IPS DF 4.7 (cell line): ENCODE data around the gene SGTA.
"Not testable (repeated sequence)": the region's sequence is repeated elsewhere in the genome, so short reads cannot be mapped to it uniquely, and the experiment has no call there.

Source experiments
- DNase-seq: peaks from one replicate; pipeline ENCODE4 v3.0.0-alpha.2; 2013; ENCODE audit warnings: low spot score; ENCODE audit errors: extremely low read depth

SGTA gene, protein sequence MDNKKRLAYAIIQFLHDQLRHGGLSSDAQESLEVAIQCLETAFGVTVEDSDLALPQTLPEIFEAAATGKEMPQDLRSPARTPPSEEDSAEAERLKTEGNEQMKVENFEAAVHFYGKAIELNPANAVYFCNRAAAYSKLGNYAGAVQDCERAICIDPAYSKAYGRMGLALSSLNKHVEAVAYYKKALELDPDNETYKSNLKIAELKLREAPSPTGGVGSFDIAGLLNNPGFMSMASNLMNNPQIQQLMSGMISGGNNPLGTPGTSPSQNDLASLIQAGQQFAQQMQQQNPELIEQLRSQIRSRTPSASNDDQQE

DNA sequence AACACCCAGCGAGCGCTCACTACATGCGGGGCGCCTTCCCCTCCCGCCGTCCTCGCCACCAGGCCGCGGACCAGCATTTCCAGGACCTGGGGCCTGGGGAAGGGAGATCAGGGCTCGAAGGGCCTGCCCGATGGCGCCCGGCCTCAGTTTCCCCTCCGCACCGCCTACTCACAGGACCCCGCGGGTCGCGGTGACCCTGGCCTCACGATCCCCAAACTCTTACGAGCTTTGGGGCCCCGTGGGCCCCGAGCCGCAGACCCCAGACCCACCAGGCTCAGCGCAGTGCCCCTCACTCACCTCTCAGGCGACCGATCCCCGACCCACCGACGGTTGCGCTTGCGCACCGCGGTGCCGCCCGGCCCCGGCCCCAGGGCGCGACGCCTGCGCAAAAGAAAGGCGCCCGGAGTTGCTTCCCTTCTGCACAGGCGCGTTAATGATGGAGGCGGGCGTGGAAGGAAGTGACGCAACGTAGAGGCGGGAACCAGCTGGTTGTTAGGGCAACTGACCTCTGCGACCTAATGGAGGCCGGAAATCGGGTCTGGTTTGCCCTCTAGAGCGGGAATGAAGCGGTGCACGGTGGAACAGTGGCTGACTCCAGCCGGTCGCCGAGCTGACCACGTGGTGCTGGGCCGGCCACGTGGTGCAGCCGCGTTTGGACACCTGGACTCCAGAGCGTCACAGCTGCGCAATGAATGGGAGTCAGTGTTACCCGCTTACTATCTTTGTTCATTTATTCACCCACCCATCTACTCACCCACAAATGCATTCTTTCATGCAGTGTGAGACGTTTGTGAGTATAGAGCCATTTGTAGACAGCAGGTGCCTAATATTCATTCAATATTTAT lies at the start of gene SGTA:
SGTA (minus strand) TSS at position 338 of the 845 bp plus-strand sequence. CDS start 14,205 bp downstream, outside the sequence.
- DNase-seq, result peak; percentile 96

DNA sequence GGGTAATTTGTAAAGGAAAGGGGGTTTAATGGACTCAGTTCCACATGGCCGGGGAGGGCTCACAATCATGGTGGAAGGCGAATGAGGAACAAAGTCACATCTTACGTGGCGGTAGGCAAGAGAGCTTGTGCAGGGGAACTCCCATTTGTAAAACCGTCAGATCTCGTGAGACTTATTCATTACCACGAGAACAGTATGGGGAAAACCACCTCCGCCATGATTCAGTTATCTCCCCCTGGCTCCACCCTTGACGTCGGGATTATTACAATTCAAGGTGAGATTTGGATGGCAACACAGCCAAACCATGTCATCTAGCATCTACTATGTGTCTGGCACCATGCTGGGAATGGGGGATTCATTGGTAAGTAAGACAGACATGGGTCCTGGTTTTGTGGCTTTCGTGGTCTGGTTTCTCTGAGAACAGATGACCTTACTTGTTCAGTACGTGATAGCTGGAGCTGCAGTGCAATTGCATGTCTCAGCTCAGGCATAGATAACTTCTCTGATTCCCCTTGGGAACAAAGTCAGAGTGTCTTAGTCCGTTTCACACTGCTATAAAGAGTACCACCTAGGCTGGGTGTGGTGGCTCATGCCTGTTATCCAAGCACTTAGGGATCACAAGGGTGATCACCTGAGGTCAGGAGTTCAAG lies 44.9 kb upstream of the SGTA start:
- DNase-seq, result no peak

DNA sequence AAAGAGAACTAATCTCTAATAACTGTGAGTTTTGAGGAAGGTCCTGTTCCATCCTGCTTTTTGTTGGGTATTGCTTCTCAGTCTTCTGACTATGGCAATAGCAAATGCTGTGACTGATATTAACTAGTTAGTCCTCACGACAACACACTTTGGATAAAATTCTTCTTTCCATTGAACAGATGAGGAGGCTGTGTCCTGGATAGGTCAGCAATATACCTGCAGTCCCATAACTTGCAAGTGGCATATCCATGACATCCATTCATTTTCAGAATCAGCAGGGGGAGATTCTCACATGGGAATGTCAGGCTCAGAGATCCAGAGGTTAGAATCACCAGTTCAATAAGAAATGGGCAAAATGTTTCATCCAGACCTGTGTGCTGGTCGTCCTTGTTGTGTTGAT lies 43.9 kb upstream of the SGTA start:
- DNase-seq, result no peak

DNA sequence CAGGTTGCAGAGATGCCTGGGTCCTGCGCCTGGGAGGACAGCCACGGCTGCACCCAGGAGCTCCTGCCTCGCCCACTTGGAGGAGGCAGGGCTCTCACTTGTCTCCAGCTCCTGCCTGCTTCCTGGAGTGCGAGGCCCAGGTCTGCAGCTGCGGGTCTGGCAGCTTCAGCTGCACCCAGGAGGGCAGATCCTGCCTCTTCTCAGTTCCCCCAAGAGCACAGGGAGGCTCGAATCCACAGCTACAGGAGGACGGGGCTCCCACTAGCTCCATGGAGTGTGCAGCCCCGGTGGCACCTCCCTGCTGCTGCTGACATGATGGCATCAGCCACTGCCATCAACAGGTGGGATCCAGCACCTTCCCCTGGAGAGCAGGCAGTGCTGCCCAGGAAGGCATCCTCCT lies 41.1 kb upstream of the SGTA start:
- no peak for DNase-seq

DNA sequence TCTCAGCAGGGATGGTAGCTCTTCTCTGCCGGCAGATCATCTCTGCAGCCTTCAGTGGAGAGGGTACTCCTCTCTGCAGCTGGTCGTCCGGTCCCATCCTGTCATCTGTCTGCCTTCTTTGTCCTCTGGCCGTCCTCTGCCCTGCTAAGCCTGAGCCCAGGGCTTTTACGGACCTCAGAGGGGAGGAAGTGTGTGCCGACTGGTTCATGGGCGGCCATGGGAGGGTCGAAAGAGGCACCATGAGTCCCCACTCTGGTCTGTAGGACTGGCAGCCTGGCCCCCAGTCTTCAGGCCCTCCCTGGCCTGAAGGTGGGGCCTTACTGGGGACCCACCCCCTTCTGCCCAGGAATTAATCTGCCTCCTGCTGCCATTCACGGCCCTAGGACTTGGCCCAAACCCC lies 40.6 kb upstream of the SGTA start:
- no peak for DNase-seq

DNA sequence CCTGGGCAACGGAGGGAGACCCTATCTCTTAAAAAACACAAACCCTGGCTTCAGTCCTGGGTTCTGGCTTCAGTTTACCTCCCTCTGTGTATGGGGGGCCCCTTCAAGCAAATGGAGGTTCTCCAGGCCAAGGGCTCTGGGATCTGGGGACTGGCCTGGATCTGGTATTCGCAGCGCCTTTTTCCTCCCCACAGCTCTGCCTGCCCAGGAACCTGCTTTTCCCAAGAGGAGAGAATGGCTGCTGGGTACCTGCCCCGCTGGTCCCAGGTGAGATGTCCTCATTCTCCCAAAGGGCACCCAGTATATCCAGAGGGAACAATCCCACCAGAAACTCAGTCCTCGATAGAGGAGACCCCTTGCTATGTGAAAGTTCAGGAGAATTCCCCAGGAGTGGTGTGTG lies 39.8 kb upstream of the SGTA start:
- no peak for DNase-seq

DNA sequence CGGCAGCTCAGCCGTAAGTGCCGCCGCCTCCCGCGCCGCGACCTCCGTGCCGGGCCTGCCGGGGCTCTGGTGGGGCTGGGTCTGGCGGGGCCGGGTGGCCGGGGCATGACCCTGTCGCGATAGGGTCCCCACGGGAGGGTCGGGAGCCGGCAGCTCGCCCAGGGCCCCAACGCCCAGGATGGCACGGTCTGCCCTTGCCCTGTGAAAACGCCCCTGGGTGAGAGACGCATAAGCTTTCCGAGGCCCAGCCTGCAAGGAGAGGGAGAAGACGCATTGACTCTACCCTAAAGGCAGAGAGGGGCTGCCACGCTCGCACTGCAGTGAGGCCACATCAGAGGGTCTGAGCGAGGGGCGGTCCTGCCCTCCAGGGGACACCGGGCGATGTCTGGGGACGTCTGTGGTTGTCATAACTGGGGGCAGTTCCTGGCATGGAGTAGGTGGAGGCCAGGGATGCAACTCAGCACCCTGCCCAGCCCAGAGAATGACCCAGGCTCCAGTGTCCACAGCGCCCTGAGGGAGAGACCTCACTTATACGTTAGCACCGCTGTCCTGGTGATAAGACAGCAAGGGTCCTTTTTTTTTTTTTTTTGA lies 37.1 kb upstream of the SGTA start:
- no peak for DNase-seq

DNA sequence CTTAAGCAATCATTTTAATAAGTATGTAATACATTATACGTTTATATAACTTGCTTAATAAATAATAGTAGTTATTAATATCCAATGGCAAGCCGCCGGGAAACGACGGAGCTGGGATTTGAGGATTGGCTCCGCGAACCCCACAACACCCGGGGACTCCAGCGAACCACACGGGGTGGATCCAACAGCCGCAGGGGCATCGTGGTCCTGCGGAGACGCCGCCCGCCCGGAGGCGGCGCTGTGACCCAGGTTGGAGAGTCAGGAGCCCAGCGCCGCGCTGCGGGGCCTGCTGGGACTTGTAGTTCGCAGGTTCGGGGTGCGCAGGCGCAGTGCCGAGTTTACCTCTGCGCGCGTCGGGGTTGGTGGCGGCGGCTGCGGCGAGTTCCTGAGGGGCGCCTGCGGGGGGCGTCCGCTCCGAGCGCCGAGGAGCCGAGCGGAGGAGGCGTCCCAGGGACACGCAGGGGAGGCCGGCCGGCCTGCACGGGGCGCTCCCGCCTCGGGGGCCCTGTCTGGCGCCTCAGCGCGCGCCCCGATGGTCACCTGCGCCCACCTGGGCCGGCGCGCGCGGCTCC lies 36.6 kb upstream of the SGTA start, which contains the start of gene ZNF554:
ZNF554 (plus strand) TSS at position 329 of the 572 bp plus-strand sequence; CDS start at position 533, 204 bp downstream.
- peak; percentile 87 for DNase-seq

DNA sequence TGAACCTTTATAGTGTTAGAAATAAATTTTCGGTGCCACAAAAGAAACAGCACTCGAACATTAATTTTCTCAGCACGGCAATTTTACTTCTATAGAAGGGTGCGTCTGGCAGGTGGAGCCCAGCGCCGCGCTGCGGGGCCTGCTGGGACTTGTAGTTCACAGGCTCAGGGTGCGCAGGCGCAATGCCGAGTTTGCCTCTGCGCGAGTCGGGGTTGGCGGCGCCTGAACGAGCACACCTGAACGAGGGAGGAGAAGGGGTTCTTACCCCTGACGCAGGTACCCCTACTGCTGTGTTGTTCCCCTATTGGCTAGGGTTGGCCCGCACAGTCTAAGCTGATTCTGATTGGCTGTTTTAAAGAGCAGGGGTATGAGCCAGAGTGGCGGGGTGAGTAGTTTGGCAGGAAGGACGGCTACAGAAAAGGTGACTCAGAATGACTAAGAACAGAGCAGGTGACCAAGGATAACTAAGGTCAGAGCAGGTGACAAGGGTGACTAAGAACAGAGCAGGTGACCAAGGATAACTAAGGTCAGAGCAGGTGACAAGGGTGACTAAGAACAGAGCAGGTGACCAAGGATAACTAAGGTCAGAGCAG lies 34.3 kb upstream of the SGTA start:
- not testable (repeated sequence) for DNase-seq

DNA sequence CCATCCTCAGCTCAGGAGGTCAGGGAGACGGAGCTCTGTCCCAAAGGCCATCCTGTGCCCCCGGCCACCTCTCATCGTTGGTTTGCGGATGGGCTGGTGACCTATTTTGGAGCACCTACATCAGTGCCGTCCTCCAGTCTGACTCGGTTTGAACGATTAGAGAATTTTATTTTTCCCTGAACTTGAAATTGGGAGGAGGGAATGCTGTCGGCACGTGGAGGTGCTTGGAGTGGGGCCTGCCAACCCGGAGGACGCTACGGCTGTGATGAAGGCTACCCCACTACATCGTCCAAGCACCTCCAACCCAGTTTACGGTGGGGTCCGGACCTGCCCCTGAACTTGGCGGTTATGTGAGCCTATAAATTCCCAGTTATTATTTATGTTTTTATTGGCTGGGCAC lies 33.6 kb upstream of the SGTA start:
- no peak for DNase-seq

DNA sequence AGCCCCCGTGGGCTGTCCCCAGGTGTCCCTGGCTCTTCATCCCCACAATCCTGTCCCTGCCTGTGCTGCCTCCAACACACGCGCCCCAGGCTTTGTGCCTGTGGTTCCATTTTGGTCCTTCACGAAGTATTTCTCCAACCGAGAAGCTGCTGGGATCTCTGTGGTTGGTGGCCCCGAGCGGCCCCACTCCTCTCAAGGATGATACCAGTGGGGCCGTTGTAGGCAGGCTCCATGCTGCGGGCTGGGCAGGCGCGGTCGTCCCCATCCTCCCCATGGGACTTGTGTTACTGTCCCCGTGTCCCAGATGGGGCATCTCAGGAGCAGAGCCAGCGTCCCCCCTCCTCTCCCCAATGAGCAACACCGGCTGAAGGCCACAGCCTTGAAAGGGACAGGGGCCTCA lies 32.9 kb upstream of the SGTA start:
- no peak for DNase-seq

DNA sequence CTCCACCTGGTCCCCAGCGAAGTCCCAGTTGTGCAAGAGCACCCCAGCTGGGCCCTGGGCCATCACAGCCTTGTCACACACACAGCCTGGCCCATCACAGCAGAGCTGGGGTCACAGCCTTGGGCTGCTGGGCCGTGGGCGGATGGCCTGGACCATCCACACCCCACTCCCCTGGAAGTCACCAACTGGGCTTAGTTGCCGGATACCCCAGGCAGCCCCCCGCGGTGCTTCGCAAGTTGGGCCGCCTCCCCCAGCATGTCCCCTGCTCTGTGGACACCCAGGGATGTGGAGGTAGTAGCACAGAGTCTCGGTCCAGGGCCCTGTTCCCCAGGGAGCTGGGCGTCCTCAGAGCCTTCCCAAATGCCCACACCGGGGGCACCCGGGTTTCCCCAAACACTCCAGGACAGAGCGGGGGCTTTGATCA lies 32.1 kb upstream of the SGTA start:
- DNase-seq, result no peak

DNA sequence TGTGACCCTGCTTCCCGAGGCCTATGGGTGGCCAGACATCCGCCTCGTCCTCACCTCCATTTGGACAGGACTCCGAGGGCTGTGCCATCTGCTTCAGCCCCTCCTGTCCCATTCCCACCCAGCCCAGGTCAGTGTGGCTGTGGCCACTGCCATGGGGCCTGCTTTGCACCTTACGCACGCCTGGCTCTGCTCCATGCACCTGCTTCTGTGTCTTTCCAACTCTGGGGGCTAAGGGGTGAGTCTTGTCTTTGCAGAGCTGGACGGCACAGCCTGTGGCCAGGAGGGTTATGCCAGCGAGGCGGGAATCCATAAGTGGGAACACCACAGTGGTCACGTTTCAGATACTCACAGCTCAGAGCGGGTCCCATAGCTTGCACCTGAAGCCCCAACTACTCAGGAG lies 31.4 kb upstream of the SGTA start:
- no peak for DNase-seq

DNA sequence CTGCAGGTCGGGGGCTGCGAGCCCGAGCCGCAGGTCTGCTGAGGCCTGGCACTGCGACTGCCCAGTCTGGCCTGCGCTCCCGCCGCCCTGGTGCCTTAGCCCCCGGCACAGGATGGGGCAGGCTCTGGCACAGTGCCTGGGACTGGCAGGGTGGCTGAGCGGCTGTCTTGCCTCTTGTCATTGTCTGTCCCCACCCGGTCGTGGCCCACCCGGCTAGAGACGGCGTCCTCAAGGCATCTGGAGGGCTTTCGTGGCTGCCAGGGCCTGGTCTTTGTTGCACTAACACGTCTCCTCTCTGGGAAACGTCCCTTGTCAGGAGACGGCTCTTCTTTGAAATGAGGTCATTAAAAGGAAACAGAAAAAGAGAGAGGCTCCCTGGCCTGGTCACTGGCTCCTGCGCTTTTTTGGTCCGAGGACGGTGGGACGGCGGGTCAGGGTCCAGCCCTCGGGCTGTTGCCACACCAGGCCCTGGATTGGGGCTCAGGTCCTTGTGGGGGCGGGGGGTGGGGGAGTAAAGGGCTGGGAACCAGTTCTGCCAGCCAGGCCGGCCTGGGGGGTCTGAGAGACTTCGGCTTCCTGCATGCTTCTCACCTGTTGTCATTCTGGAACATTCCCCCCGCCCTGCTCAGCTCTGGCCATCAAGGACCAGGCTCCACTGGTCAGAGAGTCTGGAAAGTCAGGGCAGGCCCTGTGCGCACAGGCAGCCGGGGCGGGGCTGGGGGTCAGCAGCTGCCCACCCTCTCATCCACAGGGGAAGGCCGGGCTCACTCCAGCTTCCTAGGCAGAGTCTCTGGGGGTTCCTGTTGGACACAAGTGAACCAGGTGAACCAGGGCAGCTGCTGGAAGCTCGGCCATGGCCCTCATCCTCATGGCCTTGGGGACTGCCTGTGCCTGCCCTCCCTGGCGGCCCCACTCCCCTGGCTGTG lies 30.4 kb upstream of the SGTA start:
- no peak for DNase-seq

DNA sequence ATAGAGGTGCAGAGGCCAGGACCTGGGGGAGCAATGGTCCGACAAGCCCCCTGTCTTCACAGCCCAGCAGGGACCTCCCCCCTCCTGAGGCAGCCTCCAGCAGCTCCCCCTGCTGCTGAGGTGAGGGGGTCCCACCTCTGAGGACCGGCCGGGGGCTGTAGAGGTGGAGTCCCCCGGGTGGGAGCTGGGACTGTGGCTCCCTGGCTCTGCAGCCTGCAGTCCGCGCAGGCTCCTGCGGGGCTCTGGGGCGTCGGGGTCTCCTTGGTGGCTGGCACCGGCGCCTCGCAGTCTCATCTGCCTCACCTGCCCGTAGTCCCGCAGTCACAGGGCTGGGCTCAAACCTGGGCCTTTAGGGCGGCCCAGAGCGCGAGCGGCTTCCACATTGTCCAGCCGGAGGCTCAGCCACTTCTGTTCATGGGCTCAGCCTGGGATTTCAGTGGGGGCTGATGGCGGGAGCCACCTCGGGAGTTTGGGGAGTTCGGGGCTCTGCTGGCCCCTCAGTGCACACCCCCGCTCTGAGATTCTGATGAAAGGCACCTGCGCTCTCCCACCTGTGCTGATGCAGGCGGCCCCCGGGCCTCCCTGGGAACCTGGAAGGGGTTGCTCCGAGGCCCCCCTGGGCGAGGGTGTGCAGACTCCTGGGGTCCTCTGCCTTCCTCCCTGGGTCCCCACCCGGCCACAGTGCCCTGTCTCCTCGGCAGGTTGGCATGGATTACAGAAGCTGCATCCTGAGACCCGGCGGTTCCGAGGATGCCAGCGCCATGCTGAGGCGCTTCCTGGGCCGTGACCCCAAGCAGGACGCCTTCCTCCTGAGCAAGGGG lies 29.6 kb upstream of the SGTA start:
- no peak for DNase-seq

DNA sequence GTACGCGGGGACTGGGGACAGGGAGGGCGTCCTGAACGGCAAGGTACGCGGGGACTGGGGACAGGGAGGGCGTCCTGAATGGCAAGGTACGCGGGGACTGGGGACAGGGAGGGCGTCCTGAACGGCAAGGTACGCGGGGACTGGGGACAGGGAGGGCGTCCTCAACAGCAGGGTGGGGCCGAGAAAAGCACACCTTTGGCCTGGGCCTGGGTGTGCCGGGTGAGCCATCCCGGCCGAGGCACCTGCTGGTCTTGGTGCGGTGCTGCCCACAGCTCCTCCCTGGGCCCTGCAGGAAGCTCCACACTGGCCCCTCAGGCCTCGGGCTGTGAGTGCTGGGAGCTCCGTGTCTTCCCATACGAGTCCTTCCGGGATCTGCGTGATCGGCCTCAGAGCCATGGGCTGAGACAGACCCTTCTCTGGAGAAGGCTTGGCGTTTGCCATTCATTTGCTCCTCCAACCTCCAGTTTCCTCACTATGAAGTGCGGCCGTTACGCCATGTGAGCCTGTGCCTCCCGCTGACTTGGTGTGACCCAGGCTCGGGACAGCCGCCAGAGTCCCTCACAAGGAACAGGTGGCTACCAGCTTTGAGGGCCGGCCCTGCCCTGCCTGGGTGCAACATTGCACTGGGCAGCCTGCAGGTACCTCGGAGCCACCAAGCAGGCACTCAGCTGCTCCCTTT lies 28.8 kb upstream of the SGTA start:
- no peak for DNase-seq

DNA sequence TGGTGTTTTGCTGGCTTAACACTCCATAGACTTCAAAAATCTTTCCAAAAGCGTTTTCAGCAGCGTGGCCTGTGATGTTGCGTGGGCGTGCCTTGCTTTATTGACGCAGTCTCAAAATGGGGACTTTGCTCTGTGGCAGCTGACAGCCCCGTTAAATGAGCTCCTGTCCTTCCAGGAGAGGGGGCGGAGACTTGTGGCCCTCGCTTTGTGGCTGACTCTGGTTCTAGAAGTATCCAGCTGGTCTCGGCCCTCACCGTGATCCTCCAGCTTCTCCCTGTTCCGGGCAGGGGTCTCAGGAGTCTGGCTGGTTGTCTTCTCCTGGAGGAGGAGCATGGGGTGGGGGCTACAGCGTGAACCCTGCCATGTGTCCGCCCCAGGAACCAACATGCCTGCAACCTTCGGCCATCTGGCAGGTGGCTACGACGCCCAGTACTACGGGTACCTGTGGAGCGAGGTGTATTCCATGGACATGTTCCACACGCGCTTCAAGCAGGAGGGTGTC lies 28.2 kb upstream of the SGTA start:
- DNase-seq, result no peak
